PFSK-1 (cell line): Measurements from ENCODE around the gene PFAS.

Source experiments
- FOXP2 ChIP-seq: optimal IDR thresholded peaks from 2 replicates; pipeline ENCODE3; 2011; ENCODE audit warnings: borderline replicate concordance, control low read depth, inconsistent platforms; ENCODE audit not compliant: insufficient read depth; ENCODE audit errors: extremely low read length, extremely low read depth
- POLR2AphosphoS5 ChIP-seq: IDR thresholded peaks from 2 replicates; pipeline ENCODE4 v1.6.1; 2012; ENCODE audit warnings: low read depth, mild to moderate bottlenecking, control low read depth, low read length, moderate library complexity
- TAF1 ChIP-seq: IDR thresholded peaks from 2 replicates; pipeline ENCODE4 v1.6.1; 2012; ENCODE audit warnings: low read length, control low read depth, borderline replicate concordance; ENCODE audit not compliant: insufficient read depth

DNA sequence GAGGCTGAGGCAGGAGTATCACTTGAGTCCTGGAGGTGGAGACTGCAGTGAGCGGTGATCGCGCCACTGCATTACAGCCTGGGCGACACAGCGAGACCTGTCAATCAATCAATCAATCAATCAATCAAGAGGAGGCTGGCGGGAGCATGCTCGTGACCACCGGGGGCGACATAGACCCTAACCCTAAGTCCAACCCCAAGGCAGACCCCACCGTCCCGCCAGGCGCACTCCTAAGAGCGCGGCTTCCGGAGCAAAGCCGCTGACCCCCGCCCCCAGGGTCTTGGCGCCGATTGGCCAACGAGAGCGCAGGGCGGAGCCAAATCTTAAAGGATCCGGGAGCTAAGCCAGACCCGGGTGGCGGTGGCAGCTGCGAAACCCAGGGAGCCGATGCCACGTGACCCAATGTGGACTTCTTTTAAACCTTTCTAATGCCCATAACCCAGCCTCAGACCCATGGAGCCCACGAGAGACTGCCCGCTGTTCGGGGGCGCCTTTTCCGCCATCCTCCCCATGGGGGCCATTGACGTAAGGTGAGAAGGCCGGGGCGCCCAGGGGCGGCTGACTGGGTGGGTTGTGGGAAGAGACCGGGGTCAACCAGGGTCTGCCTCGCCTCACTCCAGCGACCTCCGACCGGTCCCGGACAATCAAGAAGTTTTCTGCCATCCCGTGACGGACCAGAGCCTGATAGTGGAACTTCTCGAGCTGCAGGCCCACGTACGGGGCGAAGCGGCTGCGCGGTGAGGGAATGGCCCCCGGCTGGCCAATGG is 39.4 kb downstream of the PFAS start, which contains the start of gene RANGRF:
- TF ChIP-seq POLR2AphosphoS5 (peak; percentile 82), TAF1 (peak; percentile 10; the same call in 1 of the 2 replicates), FOXP2 (peak; percentile 19)
